NCI-H1417 (cell line): ENCODE measurements around the gene ARPC3.
A peak's percentile ranks its signal among the peaks of the same experiment; 100 is the strongest.
"Not testable (repeated sequence)": the region's sequence is repeated elsewhere in the genome, so short reads cannot be mapped to it uniquely, and the experiment has no call there.

Experiments used
- DNase-seq, 3 experiments: peaks; one replicate each; lab custom pipeline; 2025; lab: John Stamatoyannopoulos, UW

The ARPC3 gene

DNA sequence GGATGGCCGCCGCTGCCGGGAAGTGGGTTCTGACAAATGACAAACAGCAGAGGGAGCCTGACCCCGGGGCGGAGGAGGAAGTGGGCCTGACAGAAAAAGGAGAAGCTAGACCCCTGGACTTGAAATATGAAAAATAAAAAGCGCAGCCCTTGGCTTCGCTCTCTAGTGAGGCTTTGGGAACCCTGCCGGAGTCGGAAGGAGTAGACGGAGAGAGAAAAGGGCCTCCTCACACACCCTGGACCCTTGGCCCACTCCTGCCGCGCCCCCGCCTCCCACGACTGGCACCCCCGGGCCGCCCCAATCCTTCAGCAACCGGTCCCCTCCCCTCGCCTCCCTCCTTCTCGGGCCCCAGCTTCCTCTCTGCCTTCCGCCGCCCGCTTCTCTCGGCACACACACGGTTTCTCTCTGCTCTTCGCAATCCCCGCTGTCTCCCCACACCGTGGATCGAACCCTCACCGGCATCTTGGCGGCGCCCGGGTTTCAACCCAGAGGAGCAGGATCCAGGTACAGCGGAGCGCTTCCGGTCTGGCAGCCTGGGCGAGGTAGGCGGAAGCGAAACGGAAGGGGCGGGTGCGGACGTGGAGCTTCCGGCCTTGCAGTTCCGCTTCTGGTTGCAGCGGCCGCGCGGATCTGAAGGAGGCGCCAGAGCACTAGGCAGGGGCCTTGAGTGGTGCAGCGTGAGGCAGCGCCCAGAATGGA lies at the start of gene ARPC3:
Gene ARPC3, minus strand, starts transcription at position 539 of the 699 bp plus-strand sequence. Its CDS starts 77 bp downstream, at position 462.
- peak; percentile 95 to 97 (median 96) for DNase-seq

- DNase-seq, result no peak
These were observed 49.0 kb upstream of the ARPC3 start for GRCh38 chr12:110498984-110499706.

DNA sequence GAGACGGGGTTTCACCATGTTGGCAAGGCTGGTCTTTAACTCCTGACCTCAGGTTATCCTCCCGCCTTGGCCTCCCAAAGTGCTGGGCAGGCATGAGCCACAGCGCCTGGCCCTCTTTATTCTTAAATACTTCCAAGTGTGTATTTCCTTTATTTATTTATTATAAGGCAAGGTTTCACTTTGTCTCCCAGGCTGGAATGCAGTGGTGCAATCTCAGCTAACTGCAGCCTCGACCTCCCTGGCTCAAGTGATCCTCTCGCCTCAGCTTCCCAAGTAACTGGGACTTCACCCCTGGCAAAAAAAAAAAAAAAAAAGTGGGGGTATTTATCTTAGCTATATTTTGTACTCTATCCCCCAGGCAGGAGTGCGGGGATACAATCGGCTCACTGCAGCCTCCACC lies 25.3 kb upstream of the ARPC3 start:
- DNase-seq, result no peak

DNA sequence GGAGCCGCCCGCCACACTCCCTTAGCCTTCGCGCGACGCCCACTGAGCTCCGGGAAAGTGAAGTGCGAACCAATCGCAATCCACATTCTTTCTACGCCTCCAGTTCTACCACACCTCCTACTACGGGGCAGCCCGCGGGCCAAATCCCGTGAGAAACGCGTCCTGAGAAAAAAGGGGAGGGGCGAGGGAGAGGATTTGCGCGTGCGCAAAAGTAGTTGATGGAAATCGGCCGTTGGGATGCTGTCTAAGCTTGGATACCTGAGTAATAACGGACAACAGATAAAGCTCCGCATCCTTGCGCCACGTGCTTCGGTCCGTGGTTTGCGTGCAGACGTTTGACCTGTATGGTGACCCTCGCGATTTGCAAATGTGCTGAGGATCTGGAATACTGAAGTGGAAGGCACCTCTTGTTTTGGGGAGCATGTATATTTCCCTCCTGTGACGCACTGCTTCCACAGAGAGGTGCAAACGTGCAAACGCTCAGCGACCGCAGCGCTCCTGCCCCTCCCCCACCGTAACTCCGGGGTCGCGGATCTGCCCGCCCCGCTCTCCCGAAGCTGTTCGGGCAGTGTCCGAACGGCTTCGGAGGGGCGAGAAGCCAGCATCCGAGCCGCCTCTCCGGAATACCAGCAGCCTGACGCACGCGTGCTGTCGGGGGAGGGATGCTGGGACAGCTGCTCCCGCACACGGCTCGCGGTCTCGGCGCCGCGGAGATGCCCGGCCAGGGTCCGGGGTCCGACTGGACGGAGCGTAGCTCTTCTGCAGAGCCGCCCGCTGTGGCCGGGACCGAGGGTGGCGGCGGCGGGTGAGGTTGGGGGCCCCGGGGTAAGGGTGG lies 18.3 kb upstream of the ARPC3 start, which contains the start of the genes FAM216A and GPN3:
Gene FAM216A, plus strand, starts transcription at position 632 of the 835 bp plus-strand sequence. Its CDS starts 31 bp downstream, at position 663.
Gene GPN3, minus strand, starts transcription at position 44 of the 835 bp plus-strand sequence. CDS start 54 bp downstream, outside the sequence.
- peak; percentile 100 for DNase-seq

DNA sequence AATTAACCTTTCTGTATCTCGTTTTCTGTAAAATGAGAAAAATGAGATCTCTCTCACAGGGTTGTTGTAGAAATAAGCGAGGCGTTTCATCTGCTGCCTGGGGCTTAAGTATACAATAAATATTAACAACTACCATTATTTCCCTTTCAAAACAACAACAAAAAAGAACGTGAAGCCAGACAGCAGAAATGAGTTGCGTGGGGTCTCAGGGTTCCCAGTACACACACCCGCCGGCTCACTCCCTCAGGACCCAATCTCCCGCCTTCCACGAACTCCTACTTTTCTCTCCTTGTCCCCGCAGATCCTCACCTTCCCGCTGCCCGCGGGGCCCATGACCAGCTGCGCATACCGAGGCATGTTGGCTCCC lies 17.7 kb upstream of the ARPC3 start:
- DNase-seq, result no peak

- DNase-seq, result no peak
These were observed 16.7 kb upstream of the ARPC3 start for GRCh38 chr12:110466791-110467190.

- not testable (repeated sequence) for DNase-seq
These were observed 15.6 kb upstream of the ARPC3 start for GRCh38 chr12:110465765-110466164.

DNA sequence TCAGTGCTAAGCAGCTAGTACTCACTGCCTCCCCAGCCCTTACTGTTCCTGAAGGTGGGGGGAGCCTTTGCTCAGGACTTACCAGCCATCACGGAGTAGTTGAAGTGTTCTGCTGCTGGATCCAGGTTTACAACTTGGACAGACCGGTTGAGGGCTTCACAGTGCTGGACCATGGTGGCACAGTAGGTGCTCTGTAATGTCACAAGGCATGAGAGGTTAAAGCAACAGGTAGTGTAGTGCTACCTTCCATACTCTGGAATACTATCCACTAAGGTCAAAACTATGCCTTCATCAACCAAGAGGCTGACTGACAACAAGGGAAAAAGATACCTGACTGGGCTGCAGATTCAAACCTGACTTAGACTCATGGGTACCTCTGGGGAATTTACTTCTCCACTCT lies 14.9 kb upstream of the ARPC3 start:
- DNase-seq, result no peak

DNA sequence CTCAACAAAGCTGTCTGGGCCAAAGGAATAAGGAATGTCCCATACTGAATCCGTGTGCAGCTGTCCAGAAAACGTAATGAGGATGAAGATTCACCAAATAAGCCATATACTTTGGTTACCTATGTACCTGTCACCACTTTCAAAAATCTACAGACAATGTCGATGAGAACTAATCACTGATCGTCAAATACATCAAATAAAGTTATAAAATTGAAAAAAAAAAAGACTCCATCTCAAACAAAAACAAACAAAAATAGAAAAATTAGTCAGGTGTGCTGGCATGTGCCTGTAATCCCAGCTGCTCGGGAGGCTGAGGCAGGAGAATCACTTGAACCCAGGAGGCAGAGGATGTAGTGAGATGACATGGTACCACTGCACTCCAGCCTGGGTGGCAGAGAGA lies 11.1 kb upstream of the ARPC3 start:
- DNase-seq, result not testable (repeated sequence)

DNA sequence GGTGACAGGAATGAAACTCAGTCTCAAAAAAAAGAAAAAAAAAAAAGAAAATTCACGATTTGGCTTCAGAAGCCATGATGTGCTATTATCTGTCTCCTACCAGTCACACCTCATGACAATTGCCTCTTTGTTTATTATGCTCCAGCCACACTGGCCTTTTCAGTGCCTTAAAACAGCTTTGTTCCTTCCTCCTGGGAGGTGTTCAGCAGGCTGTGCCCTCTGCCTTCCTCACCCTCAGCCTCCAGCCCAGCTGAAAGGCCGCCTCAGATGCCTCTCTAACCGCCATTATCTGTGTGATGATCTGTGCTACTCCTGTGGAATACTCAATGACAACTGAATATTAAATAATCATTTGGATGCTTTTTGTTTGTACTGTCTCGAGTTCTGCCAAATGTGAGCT lies 8.6 kb upstream of the ARPC3 start:
- no peak for DNase-seq

GRCh38 chr12:110453569-110454296 lies 3.6 kb upstream of the ARPC3 start:
- no peak for DNase-seq

- DNase-seq, result no peak
These were observed 1.1 kb upstream of the ARPC3 start for GRCh38 chr12:110451263-110451662.

- DNase-seq, result no peak
These were observed 5.7 kb downstream of the ARPC3 start for GRCh38 chr12:110444455-110444854.

DNA sequence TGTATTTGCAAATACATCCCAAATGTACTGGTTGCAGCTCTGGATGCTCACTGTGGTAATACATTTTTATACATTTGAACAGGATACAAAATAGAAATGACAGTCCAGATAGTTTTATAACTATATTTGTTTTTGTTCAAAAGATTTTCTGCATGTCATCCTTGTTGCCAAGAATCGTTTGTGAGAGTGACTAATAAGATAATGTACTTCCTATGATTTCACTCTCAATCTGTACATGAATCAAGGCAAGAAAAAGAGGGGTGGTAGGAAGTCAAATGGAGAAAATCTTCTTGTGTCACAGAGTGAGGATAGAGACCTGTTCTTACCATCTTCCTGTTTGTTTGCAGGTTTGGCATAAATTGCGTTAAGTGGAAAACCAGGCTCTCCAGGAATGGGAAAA lies 13.9 kb downstream of the ARPC3 start:
- no peak for DNase-seq

DNA sequence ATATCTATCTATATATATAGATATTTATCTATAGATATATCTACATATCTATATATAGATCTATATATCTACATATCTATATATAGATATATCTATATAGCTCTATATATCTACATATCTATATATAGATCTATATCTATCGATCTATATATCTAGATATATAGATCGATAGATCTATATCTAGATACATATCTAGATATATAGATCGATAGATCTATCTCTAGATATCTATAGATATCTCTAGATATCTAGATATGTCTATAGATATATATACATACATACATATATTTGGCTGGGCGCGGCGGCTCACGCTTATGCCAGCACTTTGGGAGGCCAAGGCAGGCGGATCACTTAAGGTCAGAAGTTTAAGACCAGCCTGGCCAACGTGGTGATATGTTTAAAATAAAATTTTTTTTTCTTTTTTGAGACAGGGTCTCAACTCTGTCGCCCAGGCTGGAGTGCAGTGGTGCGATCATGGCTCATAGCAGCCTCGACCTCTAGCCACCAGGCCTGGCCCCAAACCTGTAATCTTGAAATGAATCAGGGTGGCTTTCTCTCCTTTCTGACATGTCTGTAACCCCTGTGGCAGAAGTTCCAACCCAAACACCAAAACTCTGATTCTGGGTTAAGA lies 18.1 kb downstream of the ARPC3 start:
- DNase-seq, result no peak

DNA sequence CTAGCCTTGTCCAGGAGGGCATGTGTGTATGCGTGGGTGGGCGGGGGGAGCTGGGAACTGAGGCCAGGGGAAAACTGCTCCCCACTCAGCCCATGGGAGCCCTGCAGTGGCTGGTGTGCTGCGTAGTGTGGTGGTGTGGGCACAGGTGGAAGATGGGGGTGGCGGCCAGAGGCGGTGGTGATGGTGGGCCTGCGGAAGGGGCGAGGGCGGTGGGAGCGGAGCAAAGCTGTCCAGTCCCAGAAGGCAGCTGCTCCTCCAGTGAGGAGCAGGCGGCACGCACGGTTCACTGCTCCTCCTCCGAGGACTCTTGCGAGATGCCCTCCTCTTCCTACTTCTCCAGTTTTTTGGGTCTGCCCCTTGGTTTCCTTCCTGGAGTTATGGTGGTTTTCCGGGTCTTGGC lies 20.5 kb downstream of the ARPC3 start:
- DNase-seq, result not testable (repeated sequence)

DNA sequence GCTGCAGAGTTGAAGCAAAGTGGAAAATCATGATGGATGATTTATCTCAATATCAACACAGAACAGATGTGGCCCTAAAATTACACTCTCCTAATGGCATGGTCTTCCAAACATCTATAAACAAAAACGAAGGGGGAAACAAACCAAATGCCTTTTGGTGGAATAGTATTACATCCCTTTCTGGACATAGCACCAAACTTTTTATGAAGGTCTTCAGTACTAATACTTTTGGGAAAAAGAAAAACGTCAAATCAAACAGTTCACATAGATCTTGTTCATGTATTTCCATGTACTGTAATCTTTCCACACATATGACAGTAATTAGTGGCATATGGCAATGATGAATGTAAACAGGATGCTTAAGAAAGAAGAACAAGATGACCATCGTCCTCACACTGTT lies 23.7 kb downstream of the ARPC3 start:
- DNase-seq, result peak in 1 of 3 experiments; percentile 14

DNA sequence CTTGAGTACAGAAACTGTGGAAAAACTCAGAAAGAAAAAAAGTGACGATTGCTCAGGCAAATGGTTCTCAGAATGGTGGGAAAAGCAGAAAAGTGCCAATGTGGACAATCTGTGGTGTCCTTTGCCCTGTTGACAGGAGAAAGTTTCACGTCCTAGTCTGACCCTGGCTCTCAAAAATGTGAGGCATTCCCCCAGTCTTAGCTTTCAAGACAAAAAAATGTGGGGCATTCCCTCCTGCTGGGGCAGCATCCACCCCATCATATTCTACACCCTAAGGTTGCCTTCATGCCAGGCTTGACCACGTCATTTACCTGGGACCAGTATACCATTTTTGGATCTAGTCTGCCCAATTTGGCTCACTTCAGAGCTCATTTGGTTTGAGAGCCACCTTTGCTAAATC lies 25.9 kb downstream of the ARPC3 start:
- DNase-seq, result no peak

DNA sequence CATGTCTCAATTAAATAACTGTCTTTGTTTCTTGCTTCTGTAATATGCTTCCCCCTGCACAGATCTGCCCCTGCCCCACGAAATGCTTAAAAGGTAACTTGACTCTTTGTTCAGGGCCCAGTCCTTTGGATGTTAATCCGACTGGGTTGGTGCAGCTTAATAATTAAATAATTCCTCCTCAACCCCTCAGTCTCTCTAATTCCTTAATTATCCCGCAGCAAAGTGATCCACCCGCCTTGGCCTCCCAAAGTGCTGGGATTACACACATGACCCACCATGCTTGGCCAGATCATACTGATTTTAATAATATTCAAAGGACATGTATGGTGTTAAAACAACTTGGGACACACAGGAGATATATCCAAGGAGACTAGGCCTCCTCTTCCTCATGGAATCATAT lies 28.4 kb downstream of the ARPC3 start:
- DNase-seq, result no peak

GRCh38 chr12:110421159-110421661 lies 28.9 kb downstream of the ARPC3 start:
- no peak for DNase-seq

DNA sequence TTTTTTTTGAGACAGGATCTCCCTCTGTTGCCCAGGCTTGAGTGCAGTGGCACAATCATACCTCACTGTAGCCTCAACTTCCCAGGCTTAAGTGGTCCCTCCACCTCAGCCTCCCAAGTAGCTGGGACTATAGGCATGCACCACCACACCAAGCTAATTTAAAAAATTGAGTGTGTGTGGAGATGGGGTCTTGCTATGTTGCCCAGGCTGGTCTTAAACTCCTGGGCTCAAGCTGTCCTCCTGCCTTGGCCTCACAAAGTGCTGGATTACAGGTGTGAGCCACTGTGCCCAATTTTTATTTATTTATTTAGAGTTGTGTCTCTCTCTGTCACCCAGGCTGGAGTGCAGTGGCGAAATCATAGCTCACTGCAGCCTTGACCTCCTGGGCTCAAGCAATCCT lies 29.5 kb downstream of the ARPC3 start:
- DNase-seq, result not testable (repeated sequence)
